Measurements from ENCODE around the gene REG4. TPM values are rescaled to one million over a fixed set of nuclear protein-coding genes. Genes with fewer than 3 reads are reported as not detected.

The REG4 gene
- total and polyA plus RNA-seq, 2 donors (not counting 1 experiment from before 2014, with no cell fraction given), result not detected

GRCh38 chr1:119841306-119841705 is 30.0 kb upstream of the REG4 start:
- POLR2A ChIA-PET, result no interaction called here
- no peak for ATAC-seq (ENCODE audit: low read depth)

GRCh38 chr1:119840745-119841144 is 29.5 kb upstream of the REG4 start:
- CTCF ChIA-PET, result no interaction called here

More at GRCh38 chr1:119841306-119841705, 30.0 kb upstream of the REG4 start:
- intact Hi-C loops (cut with micrococcal nuclease), result no loop called here
- H3K4me2 ChIP-seq (replicated peaks; ENCODE audit: low read depth, low read length, poor library complexity, severe bottlenecking), result no peak overlapping the region
- Mint-ChIP-seq H3K4me3 (no peak overlapping the region), H3K27ac (no peak overlapping the region), H3K9me3 (ENCODE audit: insufficient read depth) (no peaks in the 10 kb centered on the region), H3K27me3 (peaks cover 10% of the 10 kb centered on the region), H3K4me1 (peaks cover 4% of the 10 kb centered on the region)
- no peaks in the 10 kb centered on the region for H3K79me2 ChIP-seq (ENCODE audit: control insufficient read depth, insufficient read depth, low read length)
- no peaks in the 10 kb centered on the region for H4K20me1 ChIP-seq (ENCODE audit: control insufficient read depth, insufficient read depth, low read length, poor library complexity, severe bottlenecking)
- H2AFZ ChIP-seq (ENCODE audit: insufficient read depth, low read depth, low read length, poor library complexity, severe bottlenecking), result no peak overlapping the region
- TF ChIP-seq EZH2 (IDR thresholded peaks at IDR 0.05; ENCODE audit: borderline replicate concordance, insufficient read depth, low read depth, low read length, poor library complexity, severe bottlenecking), result no peak
- TF ChIP-seq CTCF (IDR thresholded peaks at IDR 0.05), result no peak
- H3K4me1 ChIP-seq (ENCODE audit: control insufficient read depth in 2 of 2, insufficient read depth in 2 of 2, low read length in 2 of 2), result no peaks in the 10 kb centered on the region
- H3K27me3 ChIP-seq (replicated peaks in 1 of 4; ENCODE audit: control extremely low read depth in 1 of 4, control insufficient read depth in 3 of 4, insufficient read depth in 4 of 4, low read length in 3 of 4), result no peaks in the 10 kb centered on the region
- H3K4me3 ChIP-seq (ENCODE audit: control extremely low read depth in 1 of 5, extremely low read depth in 1 of 5, insufficient read depth in 1 of 5, low read depth in 2 of 5, low read length in 4 of 5), result no peak overlapping the region
- WGBS (ENCODE audit: insufficient coverage), result 100% methylated on average over 1 of the region's 6 CpGs
- no peak for DNase-seq
- H3K36me3 ChIP-seq (replicated peaks in 1 of 2; ENCODE audit: control extremely low read depth in 1 of 2, control insufficient read depth in 1 of 2, extremely low read depth in 1 of 2, insufficient read depth in 2 of 2, low read length in 1 of 2), result no peaks in the 10 kb centered on the region
- no peak overlapping the region for H3K9ac ChIP-seq (ENCODE audit: low read length)
- CTCF ChIA-PET, result no interaction called here
- H3K27ac ChIP-seq (ENCODE audit: low read length in 2 of 2), result no peak overlapping the region
- no peaks in the 10 kb centered on the region for H3K9me3 ChIP-seq (ENCODE audit: control extremely low read depth in 1 of 3, control insufficient read depth in 2 of 3, insufficient read depth in 1 of 3, low read length in 2 of 3)

More at GRCh38 chr1:119840745-119841144, 29.5 kb upstream of the REG4 start:
- no peaks in the 10 kb centered on the region for H3K9me3 Mint-ChIP-seq (ENCODE audit: insufficient read depth)
- Histone ChIP-seq H3K27me3 (replicated peaks in 1 of 4; ENCODE audit: control extremely low read depth in 1 of 4, control insufficient read depth in 3 of 4, insufficient read depth in 4 of 4, low read length in 3 of 4) (no peaks in the 10 kb centered on the region), H4K20me1 (ENCODE audit: control insufficient read depth, insufficient read depth, low read length, poor library complexity, severe bottlenecking) (no peaks in the 10 kb centered on the region), H2AFZ (ENCODE audit: insufficient read depth, low read depth, low read length, poor library complexity, severe bottlenecking) (no peak overlapping the region), H3K36me3 (replicated peaks in 1 of 2; ENCODE audit: control extremely low read depth in 1 of 2, control insufficient read depth in 1 of 2, extremely low read depth in 1 of 2, insufficient read depth in 2 of 2, low read length in 1 of 2) (no peaks in the 10 kb centered on the region), H3K4me3 (ENCODE audit: control extremely low read depth in 1 of 5, extremely low read depth in 1 of 5, insufficient read depth in 1 of 5, low read depth in 2 of 5, low read length in 4 of 5) (no peak overlapping the region), H3K27ac (ENCODE audit: low read length in 2 of 2) (no peak overlapping the region), H3K4me2 (replicated peaks; ENCODE audit: low read depth, low read length, poor library complexity, severe bottlenecking) (no peak overlapping the region), H3K79me2 (ENCODE audit: control insufficient read depth, insufficient read depth, low read length) (no peaks in the 10 kb centered on the region), H3K9ac (ENCODE audit: low read length) (no peak overlapping the region), H3K4me1 (ENCODE audit: control insufficient read depth in 2 of 2, insufficient read depth in 2 of 2, low read length in 2 of 2) (no peaks in the 10 kb centered on the region), H3K9me3 (ENCODE audit: control extremely low read depth in 1 of 3, control insufficient read depth in 2 of 3, insufficient read depth in 1 of 3, low read length in 2 of 3) (no peaks in the 10 kb centered on the region)
- H3K4me1 Mint-ChIP-seq, result peaks cover 4% of the 10 kb centered on the region
- peaks cover 10% of the 10 kb centered on the region for H3K27me3 Mint-ChIP-seq
- intact Hi-C loops (cut with micrococcal nuclease), result no loop called here
- DNase-seq, result no peak
- no peak overlapping the region for H3K27ac Mint-ChIP-seq
- no peak for ATAC-seq (ENCODE audit: low read depth)
- WGBS (ENCODE audit: insufficient coverage), result 67% methylated on average over 1 of the region's 1 CpG
- no peak overlapping the region for H3K4me3 Mint-ChIP-seq
- TF ChIP-seq CTCF (IDR thresholded peaks at IDR 0.05), result no peak
- TF ChIP-seq EZH2 (IDR thresholded peaks at IDR 0.05; ENCODE audit: borderline replicate concordance, insufficient read depth, low read depth, low read length, poor library complexity, severe bottlenecking), result no peak
- POLR2A ChIA-PET, result no interaction called here

Data from B cell (primary cell).